Activated CD4-positive, alpha-beta T cell treated with anti-CD3 and anti-CD28 coated beads, Interleukin-2, Interleukin-6, amounts not matched to agents 100 ng/mL and 50 ng/mL, durations not matched to agents 16 hours and 8 hours (primary cell): ENCODE measurements around the gene CERKL.

ENCODE experiments used
- DNase-seq: peaks from one replicate; pipeline ENCODE4 v3.0.0-alpha.2; 2020

Gene CERKL

GRCh38 chr2:181573140-181573736, 83.7 kb downstream of the CERKL start:
- no peak for DNase-seq

GRCh38 chr2:181570833-181571661, 85.9 kb downstream of the CERKL start:
- DNase-seq = no peak

- no peak for DNase-seq
These were observed 86.8 kb downstream of the CERKL start for GRCh38 chr2:181570059-181570458.

GRCh38 chr2:181566334-181567032, 90.4 kb downstream of the CERKL start:
- no peak for DNase-seq

- no peak for DNase-seq
These were observed 93.7 kb downstream of the CERKL start for GRCh38 chr2:181563101-181563692.

- no peak for DNase-seq
These were observed 98.5 kb downstream of the CERKL start for GRCh38 chr2:181558371-181558770.

GRCh38 chr2:181554061-181554830, 102.7 kb downstream of the CERKL start:
- DNase-seq = no peak

- DNase-seq = no peak
These were observed 103.7 kb downstream of the CERKL start for GRCh38 chr2:181553244-181553643.

GRCh38 chr2:181552808-181553207, 104.1 kb downstream of the CERKL start:
- no peak for DNase-seq

GRCh38 chr2:181546086-181546485, 110.8 kb downstream of the CERKL start:
- no peak for DNase-seq

GRCh38 chr2:181542170-181542569, 114.7 kb downstream of the CERKL start:
- DNase-seq = no peak

- DNase-seq = no peak
These were observed 116.5 kb downstream of the CERKL start for GRCh38 chr2:181540421-181540820.

- DNase-seq = no peak
These were observed 120.2 kb downstream of the CERKL start for GRCh38 chr2:181536730-181537129.

- no peak for DNase-seq
These were observed 128.5 kb downstream of the CERKL start for GRCh38 chr2:181528441-181528840.

GRCh38 chr2:181527058-181527457, 129.8 kb downstream of the CERKL start:
- DNase-seq = no peak

GRCh38 chr2:181526014-181526413, 130.9 kb downstream of the CERKL start:
- DNase-seq = no peak

GRCh38 chr2:181523756-181524155, 133.1 kb downstream of the CERKL start:
- DNase-seq = no peak

- DNase-seq = no peak
These were observed 136.7 kb downstream of the CERKL start for GRCh38 chr2:181520253-181520652.

- DNase-seq = no peak
These were observed 139.1 kb downstream of the CERKL start for GRCh38 chr2:181517685-181518301.

GRCh38 chr2:181516992-181517391, 139.9 kb downstream of the CERKL start:
- DNase-seq = no peak

GRCh38 chr2:181515719-181516118, 141.2 kb downstream of the CERKL start:
- no peak for DNase-seq

GRCh38 chr2:181500201-181500600, 156.7 kb downstream of the CERKL start:
- no peak for DNase-seq
